Measurements from ENCODE around the gene PAAF1.

The PAAF1 gene

GRCh38 chr11:73876424-73877310, at the start of gene PAAF1, which contains the start of gene COA4:
Gene PAAF1 (plus strand): TSS chr11:73876999. CDS start chr11:73877022, 23 bp downstream.
Gene COA4 (minus strand): TSS chr11:73876846. CDS start chr11:73873378, 3,468 bp downstream.
- peak; percentile 82 to 85 for DNase-seq (ENCODE audit: low read depth in 2 of 2, low spot score in 1 of 2)

- no peak for DNase-seq (ENCODE audit: low read depth in 2 of 2, low spot score in 1 of 2)
Observed at GRCh38 chr11:73830261-73830660, 46.5 kb upstream of the PAAF1 start.

GRCh38 chr11:73833067-73833466, 43.7 kb upstream of the PAAF1 start:
- no peak for DNase-seq (ENCODE audit: low read depth in 2 of 2, low spot score in 1 of 2)

- no peak for DNase-seq (ENCODE audit: low read depth in 2 of 2, low spot score in 1 of 2)
Observed at GRCh38 chr11:73838443-73839122, 38.2 kb upstream of the PAAF1 start.

GRCh38 chr11:73839123-73839457, 37.7 kb upstream of the PAAF1 start:
- DNase-seq (ENCODE audit: low read depth in 2 of 2, low spot score in 1 of 2): no peak

GRCh38 chr11:73851046-73851764, 25.6 kb upstream of the PAAF1 start:
- no peak for DNase-seq (ENCODE audit: low read depth in 2 of 2, low spot score in 1 of 2)

GRCh38 chr11:73852049-73852448, 24.8 kb upstream of the PAAF1 start:
- DNase-seq (ENCODE audit: low read depth in 2 of 2, low spot score in 1 of 2): no peak

- no peak for DNase-seq (ENCODE audit: low read depth in 2 of 2, low spot score in 1 of 2)
Observed at GRCh38 chr11:73854680-73855079, 22.1 kb upstream of the PAAF1 start.

GRCh38 chr11:73856031-73856567, 20.7 kb upstream of the PAAF1 start:
- no peak for DNase-seq (ENCODE audit: low read depth in 2 of 2, low spot score in 1 of 2)

GRCh38 chr11:73859671-73860070, 17.1 kb upstream of the PAAF1 start:
- no peak for DNase-seq (ENCODE audit: low read depth in 2 of 2, low spot score in 1 of 2)

GRCh38 chr11:73860202-73860601, 16.6 kb upstream of the PAAF1 start:
- no peak for DNase-seq (ENCODE audit: low read depth in 2 of 2, low spot score in 1 of 2)

GRCh38 chr11:73862986-73863385, 13.8 kb upstream of the PAAF1 start:
- DNase-seq (ENCODE audit: low read depth in 2 of 2, low spot score in 1 of 2): no peak

- DNase-seq (ENCODE audit: low read depth in 2 of 2, low spot score in 1 of 2): no peak
Observed at GRCh38 chr11:73866095-73866579, 10.7 kb upstream of the PAAF1 start.

- no peak for DNase-seq (ENCODE audit: low read depth in 2 of 2, low spot score in 1 of 2)
Observed at GRCh38 chr11:73866586-73866996, 10.2 kb upstream of the PAAF1 start.

- DNase-seq (ENCODE audit: low read depth in 2 of 2, low spot score in 1 of 2): no peak
Observed at GRCh38 chr11:73869332-73869949, 7.4 kb upstream of the PAAF1 start.

- DNase-seq (ENCODE audit: low read depth in 2 of 2, low spot score in 1 of 2): no peak
Observed at GRCh38 chr11:73870261-73870660, 6.5 kb upstream of the PAAF1 start.

GRCh38 chr11:73872749-73873357, 3.9 kb upstream of the PAAF1 start:
- no peak for DNase-seq (ENCODE audit: low read depth in 2 of 2, low spot score in 1 of 2)

- DNase-seq (ENCODE audit: low read depth in 2 of 2, low spot score in 1 of 2): no peak
Observed at GRCh38 chr11:73875380-73875779, 1.4 kb upstream of the PAAF1 start.

- DNase-seq (ENCODE audit: low read depth in 2 of 2, low spot score in 1 of 2): no peak
Observed at GRCh38 chr11:73875840-73876239, 959 bp upstream of the PAAF1 start.

- DNase-seq (ENCODE audit: low read depth in 2 of 2, low spot score in 1 of 2): no peak
Observed at GRCh38 chr11:73878771-73879170, 2.0 kb downstream of the PAAF1 start.

Measured in stimulated activated CD8-positive, alpha-beta memory T cell treated with anti-CD3 and anti-CD28 coated beads, Interleukin-4, amount 100 ng/mL, for 1 hour (primary cell).